ENCODE results near the gene CCR2. TPM values are rescaled to one million over a fixed set of nuclear protein-coding genes. Genes with fewer than 3 reads are reported as not detected.

Gene CCR2
- polyA plus RNA-seq, 1 experiment, result not detected

DNA sequence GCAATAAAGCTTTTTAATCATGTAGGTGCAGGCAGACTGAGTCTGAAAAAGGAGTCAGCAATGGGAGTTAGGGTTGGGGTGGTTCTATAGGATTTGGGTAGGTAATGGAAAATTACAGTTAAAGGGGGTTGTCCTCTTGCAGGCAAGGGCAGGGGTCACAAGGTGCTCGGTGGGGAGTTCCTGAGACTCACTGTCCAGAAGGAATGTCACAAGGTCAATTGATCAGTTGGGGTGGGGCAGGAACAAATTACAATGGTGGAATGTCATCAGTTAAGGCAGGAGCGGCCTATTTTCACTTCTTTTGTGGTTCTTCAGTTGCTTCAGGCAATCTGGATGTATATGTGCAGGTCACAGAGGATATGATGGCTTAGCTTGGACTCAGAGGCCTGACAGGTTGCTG, 39.1 kb downstream of the CCR2 start:
- Histone ChIP-seq H3K36me3 (ENCODE audit: control insufficient read depth, insufficient read depth, low read length) (no peaks in the 10 kb centered on the region), H3K27me3 (ENCODE audit: control insufficient read depth, insufficient read depth, low read length) (peaks cover 2% of the 10 kb centered on the region), H3K4me3 (ENCODE audit: low read depth, low read length) (no peak overlapping the region)
- TF ChIP-seq, protein P1, sequence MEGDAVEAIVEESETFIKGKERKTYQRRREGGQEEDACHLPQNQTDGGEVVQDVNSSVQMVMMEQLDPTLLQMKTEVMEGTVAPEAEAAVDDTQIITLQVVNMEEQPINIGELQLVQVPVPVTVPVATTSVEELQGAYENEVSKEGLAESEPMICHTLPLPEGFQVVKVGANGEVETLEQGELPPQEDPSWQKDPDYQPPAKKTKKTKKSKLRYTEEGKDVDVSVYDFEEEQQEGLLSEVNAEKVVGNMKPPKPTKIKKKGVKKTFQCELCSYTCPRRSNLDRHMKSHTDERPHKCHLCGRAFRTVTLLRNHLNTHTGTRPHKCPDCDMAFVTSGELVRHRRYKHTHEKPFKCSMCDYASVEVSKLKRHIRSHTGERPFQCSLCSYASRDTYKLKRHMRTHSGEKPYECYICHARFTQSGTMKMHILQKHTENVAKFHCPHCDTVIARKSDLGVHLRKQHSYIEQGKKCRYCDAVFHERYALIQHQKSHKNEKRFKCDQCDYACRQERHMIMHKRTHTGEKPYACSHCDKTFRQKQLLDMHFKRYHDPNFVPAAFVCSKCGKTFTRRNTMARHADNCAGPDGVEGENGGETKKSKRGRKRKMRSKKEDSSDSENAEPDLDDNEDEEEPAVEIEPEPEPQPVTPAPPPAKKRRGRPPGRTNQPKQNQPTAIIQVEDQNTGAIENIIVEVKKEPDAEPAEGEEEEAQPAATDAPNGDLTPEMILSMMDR (IDR thresholded peaks at IDR 0.05; ENCODE audit: insufficient read depth, low read depth, low read length), result no peak
- DNase-seq (ENCODE audit: low read depth), result no peak
- POLR2A ChIA-PET, result no interaction called here
- CTCF ChIA-PET, result no interaction called here

DNA sequence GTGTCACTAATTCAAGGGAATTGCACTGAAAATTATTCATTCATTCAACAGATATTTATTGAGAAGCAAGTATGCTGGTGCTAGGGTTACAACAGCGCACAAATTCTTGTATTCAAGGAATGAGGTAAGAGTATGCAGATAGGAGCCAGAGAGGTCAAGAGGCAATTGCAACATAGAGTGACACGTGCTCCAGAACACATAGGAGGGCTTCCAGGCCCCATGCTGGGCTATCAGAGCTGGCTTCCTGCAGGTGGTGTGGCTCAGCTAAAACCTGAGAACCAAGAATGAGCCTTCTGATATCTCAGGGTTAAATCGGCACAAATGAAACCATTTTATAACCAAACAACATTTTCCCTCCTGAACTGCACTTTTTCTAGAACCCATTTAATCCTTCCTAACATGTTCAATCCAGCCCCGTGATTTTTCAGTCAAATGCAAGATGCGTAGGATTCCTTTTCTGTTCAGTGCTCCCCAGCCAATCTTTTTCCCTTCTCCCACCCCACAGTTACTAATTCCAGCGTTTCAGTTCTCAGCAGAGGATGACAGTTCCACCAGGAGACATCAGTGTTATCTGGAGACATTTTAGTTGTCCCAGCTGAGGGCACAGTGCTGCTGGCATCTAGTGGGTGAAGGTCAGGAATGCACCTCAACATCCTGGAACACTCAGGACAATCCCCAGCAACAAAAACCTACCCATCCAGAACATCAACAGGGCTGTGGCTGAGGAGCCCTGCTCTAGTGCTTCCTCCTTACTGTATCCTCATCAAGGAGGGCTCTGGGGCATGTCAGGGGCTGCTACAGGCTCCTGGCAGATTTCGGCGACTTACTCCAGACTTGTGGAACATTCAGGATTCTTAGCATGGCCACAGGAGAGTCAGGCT, 39.9 kb downstream of the CCR2 start:
- Histone ChIP-seq H3K36me3 (ENCODE audit: control insufficient read depth, insufficient read depth, low read length) (no peaks in the 10 kb centered on the region), H3K27me3 (ENCODE audit: control insufficient read depth, insufficient read depth, low read length) (peaks cover 2% of the 10 kb centered on the region), H3K4me3 (ENCODE audit: low read depth, low read length) (no peak overlapping the region)
- CTCF ChIA-PET, result no interaction called here
- DNase-seq (ENCODE audit: low read depth), result no peak
- TF ChIP-seq, protein P1 (IDR thresholded peaks at IDR 0.05; ENCODE audit: insufficient read depth, low read depth, low read length), result no peak
- POLR2A ChIA-PET, result no interaction called here

DNA sequence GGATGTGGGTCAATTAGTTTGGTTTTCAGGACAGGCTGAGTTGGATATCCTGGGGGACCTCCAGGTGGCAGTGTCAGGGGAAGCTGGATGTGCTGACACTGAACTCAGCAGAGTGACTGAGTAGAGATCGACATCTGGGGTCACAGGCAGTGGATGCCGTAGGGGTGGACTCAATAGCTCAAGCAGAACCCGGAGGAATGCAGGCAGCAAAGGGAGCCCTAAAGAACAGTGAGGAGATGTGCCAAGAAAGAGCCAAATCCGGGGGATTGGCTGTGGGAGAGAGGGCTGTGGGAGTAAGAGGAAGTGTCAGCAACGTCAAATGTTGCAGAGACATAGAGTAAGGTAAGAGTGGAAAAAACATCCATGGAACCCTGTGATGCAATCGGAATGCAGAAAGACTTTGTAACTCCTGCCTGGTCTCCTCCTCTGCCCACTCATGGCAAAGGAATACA, 41.3 kb downstream of the CCR2 start:
- CTCF ChIA-PET, result interaction anchor here (0.8 kb wide), 1 partner anchor 14 kb away, joined by 3 read pairs; no protein-coding TSS in a partner anchor
- DNase-seq (ENCODE audit: low read depth), result no peak
- Histone ChIP-seq H3K4me3 (ENCODE audit: low read depth, low read length) (no peak overlapping the region), H3K27me3 (ENCODE audit: control insufficient read depth, insufficient read depth, low read length) (peaks cover 2% of the 10 kb centered on the region), H3K36me3 (ENCODE audit: control insufficient read depth, insufficient read depth, low read length) (no peaks in the 10 kb centered on the region)
- TF ChIP-seq, protein P1 (IDR thresholded peaks at IDR 0.05; ENCODE audit: insufficient read depth, low read depth, low read length), result no peak
- POLR2A ChIA-PET, result no interaction called here

DNA sequence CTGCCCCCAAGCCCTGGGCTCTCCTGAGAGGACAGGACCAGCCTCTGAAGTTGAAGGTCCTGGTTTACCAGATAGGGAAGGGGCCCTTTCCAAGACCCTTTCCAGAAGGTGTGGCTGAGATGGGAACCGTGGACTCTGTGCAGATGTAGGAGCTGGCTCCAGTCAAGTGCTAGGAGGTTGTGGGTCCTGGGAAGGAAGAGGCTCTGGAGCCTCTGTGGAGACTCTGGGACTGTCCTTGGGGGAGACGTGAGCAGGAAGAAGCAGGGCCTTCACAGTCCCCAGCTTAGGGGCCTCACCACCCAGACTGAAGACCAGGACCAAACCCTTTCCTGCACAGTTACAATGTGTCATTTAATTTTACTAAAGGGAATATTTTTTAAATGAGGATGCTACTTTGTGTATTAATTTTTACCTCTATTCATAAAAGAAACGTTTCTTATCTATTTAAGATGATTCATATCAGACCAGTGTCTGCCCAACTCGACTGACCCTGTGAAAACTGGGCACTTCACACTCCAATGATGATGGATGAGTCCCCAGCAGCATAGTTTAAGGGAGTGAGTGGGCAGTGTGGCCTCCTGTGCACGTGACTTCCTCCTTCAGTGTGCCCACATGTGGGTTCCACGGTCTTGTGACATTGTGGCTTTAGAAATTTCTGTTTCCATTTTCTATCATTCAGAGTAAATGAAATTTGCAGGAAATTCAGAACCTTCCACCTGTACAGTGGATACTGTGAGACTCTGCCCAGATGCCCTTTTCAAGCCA, 42.0 kb downstream of the CCR2 start:
- TF ChIP-seq, protein P1 (IDR thresholded peaks at IDR 0.05; ENCODE audit: insufficient read depth, low read depth, low read length), result no peak

DNA sequence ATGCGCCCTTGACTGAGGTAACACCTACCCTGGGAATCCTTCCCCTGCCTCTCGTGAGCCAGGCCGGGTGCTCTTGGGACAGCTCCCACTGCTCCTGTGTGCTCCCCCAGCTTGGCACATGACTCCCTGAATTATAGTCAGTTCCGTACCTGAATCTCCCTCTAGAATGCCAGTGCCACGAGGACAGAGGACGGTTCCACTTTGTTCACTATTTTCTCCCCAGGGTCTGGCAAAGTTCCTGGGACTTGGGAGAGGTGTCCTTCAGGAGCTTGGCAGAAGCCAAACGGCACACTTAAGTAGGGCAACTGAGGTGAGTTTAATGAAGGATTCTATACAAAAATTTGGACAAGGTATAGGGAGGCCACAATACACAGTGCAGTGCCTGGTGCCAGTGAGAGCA, 43.2 kb downstream of the CCR2 start:
- POLR2A ChIA-PET, result no interaction called here

More for the DNA sequence above, 42.0 kb downstream of the CCR2 start:
- CTCF ChIA-PET, result interaction anchor here (0.8 kb wide), 1 partner anchor 13 kb away, joined by 3 read pairs; no protein-coding TSS in a partner anchor
- Histone ChIP-seq H3K36me3 (ENCODE audit: control insufficient read depth, insufficient read depth, low read length) (no peaks in the 10 kb centered on the region), H3K4me3 (ENCODE audit: low read depth, low read length) (no peak overlapping the region), H3K27me3 (ENCODE audit: control insufficient read depth, insufficient read depth, low read length) (peaks cover 2% of the 10 kb centered on the region)
- no peak for DNase-seq (ENCODE audit: low read depth)
- POLR2A ChIA-PET, result no interaction called here

More for the DNA sequence above, 43.2 kb downstream of the CCR2 start:
- peaks cover 3% of the 10 kb centered on the region for H3K27me3 ChIP-seq (ENCODE audit: control insufficient read depth, insufficient read depth, low read length)
- DNase-seq (ENCODE audit: low read depth), result no peak
- TF ChIP-seq, protein P1 (IDR thresholded peaks at IDR 0.05; ENCODE audit: insufficient read depth, low read depth, low read length), result no peak
- no peaks in the 10 kb centered on the region for H3K36me3 ChIP-seq (ENCODE audit: control insufficient read depth, insufficient read depth, low read length)
- H3K4me3 ChIP-seq (ENCODE audit: low read depth, low read length), result no peak overlapping the region
- CTCF ChIA-PET, result interaction anchor here (2.2 kb wide), 1 partner anchor 19 kb away, joined by 11 read pairs; no protein-coding TSS in a partner anchor

Data from BJ (cell line).